Rectal smooth muscle tissue (tissue), 1 donor: Measurements from ENCODE around the gene TSSC4.
A peak's percentile ranks its signal among the peaks of the same experiment; 100 is the strongest.

Source experiments
- H3K27ac ChIP-seq: one replicate; pipeline ENCODE4 v1.7.0; 2013; ENCODE audit warnings: low read depth, low read length, inconsistent platforms
- H3K27me3 ChIP-seq: one replicate; pipeline ENCODE4 v1.7.0; 2013; ENCODE audit warnings: low read length; ENCODE audit not compliant: control insufficient read depth, insufficient read depth
- H3K36me3 ChIP-seq: one replicate; pipeline ENCODE4 v1.7.0; 2013; ENCODE audit warnings: low read length; ENCODE audit not compliant: control insufficient read depth, insufficient read depth
- H3K4me1 ChIP-seq: one replicate; pipeline ENCODE4 v1.7.0; 2013; ENCODE audit warnings: low read length; ENCODE audit not compliant: control insufficient read depth, insufficient read depth
- H3K4me3 ChIP-seq: one replicate; pipeline ENCODE4 v1.7.0; 2013; ENCODE audit warnings: low read length
- H3K9ac ChIP-seq: one replicate; pipeline ENCODE4 v1.7.0; 2013; ENCODE audit warnings: low read length

The TSSC4 gene

GRCh38 chr11:2375341-2375853 is 25.2 kb upstream of the TSSC4 start:
- Histone ChIP-seq H3K27me3 (no peaks in the 10 kb centered on the region), H3K27ac (peak overlapping the region; percentile 45), H3K4me1 (peaks cover 18% of the 10 kb centered on the region), H3K4me3 (no peak overlapping the region), H3K36me3 (no peaks in the 10 kb centered on the region), H3K9ac (peak overlapping the region; percentile 21)

DNA sequence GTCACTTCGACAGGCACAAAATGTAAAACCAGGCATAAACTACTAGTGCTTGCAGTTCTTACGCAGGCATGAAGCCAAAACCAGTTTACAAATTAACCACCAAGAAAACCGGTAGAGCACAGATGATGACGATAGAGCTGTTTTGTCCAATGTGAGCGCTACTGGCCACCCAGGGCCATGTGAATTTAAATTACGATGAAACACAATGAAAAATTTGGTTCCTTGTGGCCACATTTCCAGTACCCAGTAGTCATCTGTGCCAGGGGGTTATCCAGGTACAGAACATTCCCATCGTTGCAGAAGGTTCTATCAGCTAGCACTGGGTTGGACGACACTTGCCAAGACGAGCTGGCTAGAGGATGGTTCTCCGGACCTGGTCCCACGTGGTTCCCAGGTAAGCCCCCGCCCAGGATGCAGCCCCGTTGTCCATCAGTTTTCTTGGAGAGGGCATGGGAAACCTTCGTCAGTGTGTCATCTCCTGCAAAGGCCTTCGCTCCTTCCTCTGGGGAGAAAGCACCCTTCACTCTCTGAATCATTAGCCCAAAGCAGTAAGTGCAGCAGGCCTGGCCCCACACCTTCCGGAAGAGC is 24.5 kb upstream of the TSSC4 start:
- Histone ChIP-seq H3K9ac (peak overlapping the region; percentile 21), H3K27ac (no peak overlapping the region), H3K4me3 (no peak overlapping the region), H3K36me3 (no peaks in the 10 kb centered on the region), H3K27me3 (no peaks in the 10 kb centered on the region), H3K4me1 (peaks cover 25% of the 10 kb centered on the region)

DNA sequence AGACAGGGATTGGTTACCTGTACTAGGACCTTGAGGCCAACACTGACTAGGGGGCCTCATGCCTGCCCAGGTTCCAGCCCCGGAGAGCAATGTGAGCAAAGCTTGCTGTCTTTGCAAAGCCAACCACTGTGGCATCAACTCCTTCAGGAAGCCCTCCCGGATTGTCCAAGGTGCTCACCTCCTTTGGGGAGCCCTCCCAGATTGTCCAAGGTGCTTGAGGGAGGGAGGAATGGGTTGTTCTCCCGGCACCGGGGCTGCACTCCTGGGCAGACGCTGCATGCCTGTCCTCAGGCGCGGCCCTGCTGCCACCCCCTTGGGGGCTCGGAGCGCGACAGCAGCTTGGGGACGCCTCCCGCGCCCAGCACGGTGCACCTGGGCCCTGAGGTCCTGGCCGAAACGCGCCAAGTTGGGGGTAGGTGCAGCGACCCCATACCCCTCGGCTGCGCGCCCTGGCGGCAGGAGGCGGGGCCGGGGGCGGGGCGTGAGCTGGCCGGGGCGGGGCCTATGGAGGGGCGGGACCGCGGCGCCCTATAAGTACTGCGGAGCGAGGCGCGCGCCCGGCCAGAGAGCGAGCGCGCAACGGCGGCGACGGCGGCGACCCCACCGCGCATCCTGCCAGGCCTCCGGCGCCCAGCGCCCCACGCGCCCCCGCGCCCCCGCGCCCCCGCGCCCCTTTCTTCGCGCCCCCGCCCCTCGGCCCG is 23.6 kb upstream of the TSSC4 start, which contains the start of gene CD81:
TSS of gene CD81 (plus strand) at position 560 of the 701 bp plus-strand sequence. CDS start 240 bp downstream, outside the sequence.
- Histone ChIP-seq H3K9ac (peak within 1 kb of the TSS; percentile 93), H3K36me3 (no peaks in the 10 kb centered on the region), H3K27me3 (no peaks in the 10 kb centered on the region), H3K27ac (peak within 1 kb of the TSS; percentile 99), H3K4me1 (peaks cover 33% of the 10 kb centered on the region), H3K4me3 (peak within 1 kb of the TSS; percentile 94)

GRCh38 chr11:2377511-2378443 is 22.8 kb upstream of the TSSC4 start:
- H3K4me1 ChIP-seq, result peaks cover 42% of the 10 kb centered on the region
- peak overlapping the region; percentile 99 for H3K27ac ChIP-seq
- H3K36me3 ChIP-seq, result no peaks in the 10 kb centered on the region
- peak overlapping the region; percentile 93 for H3K9ac ChIP-seq
- peak overlapping the region; percentile 94 for H3K4me3 ChIP-seq
- H3K27me3 ChIP-seq, result no peaks in the 10 kb centered on the region

DNA sequence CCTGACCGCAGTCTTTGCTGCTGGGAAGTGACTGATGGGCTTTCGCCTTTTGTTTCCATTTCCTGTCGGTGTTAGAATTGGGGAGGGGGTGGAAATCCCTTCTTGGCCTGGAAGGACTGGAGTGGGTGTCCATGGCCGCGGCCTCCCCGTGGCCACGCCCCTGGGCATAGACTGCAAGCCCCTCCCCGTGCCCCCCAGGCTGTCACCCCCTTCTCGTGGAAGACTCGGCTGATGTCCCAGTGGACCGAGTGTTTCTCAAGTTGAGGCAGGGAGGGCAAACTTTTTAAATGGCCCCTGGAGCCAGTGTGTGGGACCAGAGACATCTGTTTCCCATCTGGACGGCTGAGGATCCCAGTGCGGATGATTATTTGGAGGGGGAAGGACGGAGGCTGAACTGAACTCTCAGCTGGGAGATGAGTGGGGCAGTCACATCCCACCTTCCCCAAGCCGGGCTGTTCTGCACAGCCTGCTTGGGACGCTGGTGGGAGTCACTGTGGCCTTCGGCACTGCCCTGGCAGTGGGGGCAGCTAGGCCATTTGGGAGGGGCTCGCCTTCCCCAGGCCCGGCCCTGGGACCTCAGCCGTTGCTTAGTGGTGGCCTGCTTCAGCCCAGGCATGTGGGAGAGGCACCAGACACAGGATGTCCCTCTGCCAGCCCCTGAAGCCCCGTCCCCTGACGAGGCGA is 21.9 kb upstream of the TSSC4 start:
- H3K27ac ChIP-seq, result peak overlapping the region; percentile 99

GRCh38 chr11:2379466-2380174 is 20.9 kb upstream of the TSSC4 start:
- peak overlapping the region; percentile 73 for H3K27ac ChIP-seq
- H3K9ac ChIP-seq, result no peak overlapping the region
- no peaks in the 10 kb centered on the region for H3K36me3 ChIP-seq
- H3K27me3 ChIP-seq, result no peaks in the 10 kb centered on the region
- H3K4me3 ChIP-seq, result peak overlapping the region; percentile 50
- H3K4me1 ChIP-seq, result peaks cover 51% of the 10 kb centered on the region

More for the DNA sequence above, 21.9 kb upstream of the TSSC4 start:
- Histone ChIP-seq H3K4me1 (peaks cover 50% of the 10 kb centered on the region), H3K4me3 (peak overlapping the region; percentile 94), H3K27me3 (no peaks in the 10 kb centered on the region), H3K36me3 (no peaks in the 10 kb centered on the region), H3K9ac (peak overlapping the region; percentile 93)

DNA sequence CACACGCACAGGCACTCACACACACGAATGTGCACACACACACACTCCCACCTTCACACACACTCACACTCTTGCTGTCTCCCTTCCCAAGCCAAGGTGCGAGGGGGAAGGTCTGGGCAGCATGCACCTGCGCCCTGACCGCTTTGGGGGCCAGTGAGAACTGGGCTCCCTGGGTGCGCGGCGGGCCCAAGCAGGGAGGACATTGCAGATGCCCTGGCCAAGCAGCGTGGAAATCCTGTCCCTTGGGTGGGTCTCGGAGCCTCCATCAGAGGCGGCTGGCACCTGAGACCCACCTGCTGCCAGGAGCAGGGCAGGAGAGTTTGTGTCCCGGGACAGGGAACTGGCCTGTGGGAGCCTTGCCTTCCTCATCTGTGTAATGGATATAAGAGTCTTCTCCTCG is 20.2 kb upstream of the TSSC4 start:
- peak overlapping the region; percentile 50 for H3K4me3 ChIP-seq
- H3K27me3 ChIP-seq, result no peaks in the 10 kb centered on the region
- H3K36me3 ChIP-seq, result no peaks in the 10 kb centered on the region
- H3K4me1 ChIP-seq, result peaks cover 54% of the 10 kb centered on the region
- H3K9ac ChIP-seq, result no peak overlapping the region
- peak overlapping the region; percentile 73 for H3K27ac ChIP-seq

DNA sequence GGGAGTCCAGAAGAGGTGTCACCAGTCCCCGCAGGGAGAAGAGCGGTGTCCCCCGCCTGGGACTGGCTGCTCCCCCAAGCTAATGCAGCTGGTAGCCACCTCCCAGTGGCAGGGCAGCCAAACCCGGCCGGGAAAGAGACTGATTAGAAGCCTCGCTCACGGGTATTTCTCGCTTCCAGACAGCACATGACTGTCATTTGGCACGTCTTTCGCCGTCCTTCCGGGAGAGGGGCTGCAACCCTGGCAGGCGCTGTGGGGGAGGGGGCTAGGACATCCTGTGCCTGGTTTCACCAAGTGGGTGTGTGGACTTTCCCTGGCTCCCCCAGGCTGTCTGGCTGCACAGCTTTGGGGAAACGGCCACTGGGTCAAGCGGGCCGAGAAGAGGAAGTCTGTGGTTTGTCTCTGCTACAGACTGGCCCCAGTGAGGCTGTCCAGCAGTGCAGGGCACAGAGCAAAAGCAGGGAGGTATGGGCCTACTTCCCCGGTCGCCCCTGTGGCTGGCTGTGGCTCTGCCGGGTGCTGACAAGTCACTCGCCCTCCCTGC is 19.7 kb upstream of the TSSC4 start:
- Histone ChIP-seq H3K4me1 (peaks cover 55% of the 10 kb centered on the region), H3K36me3 (no peaks in the 10 kb centered on the region), H3K27ac (peak overlapping the region; percentile 73), H3K27me3 (no peaks in the 10 kb centered on the region), H3K4me3 (peak overlapping the region; percentile 42), H3K9ac (no peak overlapping the region)

DNA sequence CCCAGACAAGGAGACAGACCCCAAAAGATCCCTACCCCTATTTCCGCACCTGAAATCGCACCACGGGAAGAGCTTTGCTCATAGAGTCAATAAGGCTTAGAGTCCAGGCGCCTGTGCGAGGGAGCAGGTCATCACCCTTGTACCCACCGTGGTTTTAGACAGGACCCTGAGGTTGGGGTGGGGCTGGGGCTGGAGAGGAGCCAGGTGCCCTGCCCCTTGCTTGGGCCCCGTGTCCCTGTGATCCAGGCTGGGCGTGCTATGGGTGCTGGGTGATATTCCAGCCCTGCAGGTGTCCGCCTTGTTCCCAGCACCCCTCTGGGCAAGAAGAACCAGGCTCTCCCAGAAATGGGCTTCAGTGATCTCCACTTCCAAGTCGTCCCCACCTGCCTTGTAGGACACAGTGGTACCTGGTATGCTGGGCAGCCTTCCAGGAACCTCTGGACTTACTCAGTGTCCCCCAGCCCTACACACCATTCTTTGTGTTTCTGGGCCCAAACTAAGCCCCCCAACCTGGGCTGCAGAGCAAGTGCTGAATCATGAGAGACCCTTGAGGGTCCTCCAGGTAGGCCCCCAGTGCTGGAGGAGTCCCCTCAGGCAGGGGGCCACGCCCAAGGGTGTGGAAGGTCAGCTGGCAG is 18.9 kb upstream of the TSSC4 start:
- Histone ChIP-seq H3K4me1 (peaks cover 60% of the 10 kb centered on the region), H3K4me3 (peak overlapping the region; percentile 42), H3K27ac (peak overlapping the region; percentile 73), H3K9ac (no peak overlapping the region), H3K27me3 (no peaks in the 10 kb centered on the region), H3K36me3 (no peaks in the 10 kb centered on the region)

- Histone ChIP-seq H3K27me3 (no peaks in the 10 kb centered on the region), H3K4me3 (no peak overlapping the region), H3K36me3 (no peaks in the 10 kb centered on the region), H3K4me1 (peaks cover 61% of the 10 kb centered on the region), H3K9ac (no peak overlapping the region), H3K27ac (peak overlapping the region; percentile 73)
These were observed 18.4 kb upstream of the TSSC4 start for GRCh38 chr11:2382129-2382517.
